Measurements from ENCODE around the gene UCP2.
A peak's percentile ranks its signal among the peaks of the same experiment; 100 is the strongest.
"Not testable (repeated sequence)": the region's sequence is repeated elsewhere in the genome, so short reads cannot be mapped to it uniquely, and the experiment has no call there.

Gene UCP2

GRCh38 chr11:73991471-73992006 is 8.9 kb upstream of the UCP2 start:
- DNase-seq: no peak

GRCh38 chr11:73990730-73991129 is 8.1 kb upstream of the UCP2 start:
- no peak for DNase-seq

- no peak for DNase-seq
These were observed 6.5 kb upstream of the UCP2 start for GRCh38 chr11:73989156-73989555.

- DNase-seq: no peak
These were observed 5.6 kb upstream of the UCP2 start for GRCh38 chr11:73988227-73988626.

- DNase-seq: not testable (repeated sequence)
These were observed 3.0 kb upstream of the UCP2 start for GRCh38 chr11:73985661-73986060.

- DNase-seq: peak; percentile 57
These were observed 1.3 kb upstream of the UCP2 start for GRCh38 chr11:73983741-73984538.

GRCh38 chr11:73982990-73983740 is 522 bp upstream of the UCP2 start:
- peak; percentile 90 for DNase-seq

GRCh38 chr11:73981051-73981805 is 1.4 kb downstream of the UCP2 start:
- no peak for DNase-seq

GRCh38 chr11:73980001-73980961 is 2.4 kb downstream of the UCP2 start:
- no peak for DNase-seq

GRCh38 chr11:73978576-73979086 is 4.0 kb downstream of the UCP2 start:
- DNase-seq: no peak

- DNase-seq: no peak
These were observed 4.7 kb downstream of the UCP2 start for GRCh38 chr11:73977856-73978519.

- DNase-seq: no peak
These were observed 6.0 kb downstream of the UCP2 start for GRCh38 chr11:73976451-73977151.

- DNase-seq: no peak
These were observed 7.2 kb downstream of the UCP2 start for GRCh38 chr11:73975479-73975757.

- DNase-seq: no peak
These were observed 7.8 kb downstream of the UCP2 start for GRCh38 chr11:73974604-73975478.

- no peak for DNase-seq
These were observed 9.8 kb downstream of the UCP2 start for GRCh38 chr11:73972620-73973449.

- no peak for DNase-seq
These were observed 10.5 kb downstream of the UCP2 start for GRCh38 chr11:73972187-73972586.

GRCh38 chr11:73971175-73971719 is 11.4 kb downstream of the UCP2 start:
- no peak for DNase-seq

GRCh38 chr11:73969991-73970800 is 12.4 kb downstream of the UCP2 start:
- DNase-seq: no peak

Measured in left hindlimb (tissue), 1 donor.